Cardiac muscle cell (in vitro differentiated cells and primary cell): ENCODE data around the gene TRMT44. TPM values are rescaled to one million over a fixed set of nuclear protein-coding genes. Genes with fewer than 3 reads are reported as not detected.

Source experiments
- DNase-seq, 2 donors: peaks; one replicate each; pipeline versions ENCODE4 v3.0.0 to v3.0.0-alpha.2; 2010 to 2017; ENCODE audit warnings: low read depth in 1 of 2, low spot score in 1 of 2
- H3K27ac ChIP-seq: fragments of 200-600 bp; sonication (generic); 2 replicates; pipeline ENCODE4 v1.5.1; 2016
- H3K27me3 ChIP-seq: fragments of 200-600 bp; sonication (generic); 2 replicates; pipeline ENCODE4 v1.6.0; 2016; ENCODE audit warnings: control low read depth
- H3K36me3 ChIP-seq: fragments of 200-600 bp; sonication (generic); 2 replicates; pipeline ENCODE4 v1.5.1; 2016; ENCODE audit warnings: control low read depth
- H3K4me1 ChIP-seq: fragments of 200-600 bp; sonication (generic); 2 replicates; pipeline ENCODE4 v1.8.1; 2017; ENCODE audit warnings: low read depth, mild to moderate bottlenecking, mixed run types
- H3K4me3 ChIP-seq: fragments of 200-600 bp; sonication (generic); 2 replicates; pipeline ENCODE4 v1.5.1; 2016; ENCODE audit warnings: mild to moderate bottlenecking
- H3K9me3 ChIP-seq: fragments of 200-600 bp; sonication (generic); 2 replicates; pipeline ENCODE4 v1.5.1; 2017; ENCODE audit warnings: low read depth, mild to moderate bottlenecking, control low read depth
- CTCF ChIP-seq: IDR thresholded peaks from 2 replicates; pipeline ENCODE4 v1.5.1; 2012; ENCODE audit warnings: low read depth, mild to moderate bottlenecking, low read length
- polyA plus RNA-seq: library from polyadenylated mRNA; unstranded; fragments of >200 nt; fragmentation: Nextera tagmentation; extraction: Ambion mirVana; gene quantifications from 2 replicates; pipeline ENCODE4 v1.2.1, GENCODE V29; 2016
- total RNA-seq: library from RNA; depleted of rRNA; stranded (reverse); fragments of >200 nt; gene quantifications from 2 replicates; pipeline ENCODE4 v1.2.3, GENCODE V29; 2016

The TRMT44 gene
- total and polyA plus RNA-seq, 2 experiments from 2014 or later = 20.6 to 66.9 TPM

GRCh38 chr4:8393593-8394038 lies 47.0 kb upstream of the TRMT44 start:
- Histone ChIP-seq H3K9me3 (no peaks in the 10 kb centered on the region), H3K36me3 (peaks cover 12% of the 10 kb centered on the region), H3K4me1 (no peaks in the 10 kb centered on the region), H3K4me3 (no peak overlapping the region), H3K27me3 (no peaks in the 10 kb centered on the region), H3K27ac (no peak overlapping the region)
- peak in 1 of 2 donors; percentile 96 for DNase-seq
- TF ChIP-seq CTCF = peak; percentile 29

GRCh38 chr4:8394061-8394519 lies 46.5 kb upstream of the TRMT44 start:
- TF ChIP-seq CTCF = no peak
- Histone ChIP-seq H3K36me3 (peaks cover 7% of the 10 kb centered on the region), H3K27ac (no peak overlapping the region), H3K27me3 (no peaks in the 10 kb centered on the region), H3K9me3 (no peaks in the 10 kb centered on the region), H3K4me1 (no peaks in the 10 kb centered on the region), H3K4me3 (no peak overlapping the region)
- DNase-seq = peak in 1 of 2 donors; percentile 83

- no peak for TF ChIP-seq CTCF
- Histone ChIP-seq H3K27me3 (no peaks in the 10 kb centered on the region), H3K27ac (no peak overlapping the region), H3K4me1 (no peaks in the 10 kb centered on the region), H3K9me3 (no peaks in the 10 kb centered on the region), H3K36me3 (peaks cover 4% of the 10 kb centered on the region), H3K4me3 (no peak overlapping the region)
- DNase-seq = no peak
Measured at GRCh38 chr4:8394806-8395205, 45.8 kb upstream of the TRMT44 start.

- no peak for DNase-seq
- Histone ChIP-seq H3K4me1 (no peaks in the 10 kb centered on the region), H3K36me3 (peaks cover 4% of the 10 kb centered on the region), H3K27ac (no peak overlapping the region), H3K9me3 (no peaks in the 10 kb centered on the region), H3K4me3 (no peak overlapping the region), H3K27me3 (no peaks in the 10 kb centered on the region)
- no peak for TF ChIP-seq CTCF
Measured at GRCh38 chr4:8395504-8396296, 44.9 kb upstream of the TRMT44 start.

- Histone ChIP-seq H3K4me3 (no peak overlapping the region), H3K27me3 (no peaks in the 10 kb centered on the region), H3K27ac (no peak overlapping the region), H3K36me3 (peaks cover under 1% of the 10 kb centered on the region), H3K9me3 (no peaks in the 10 kb centered on the region), H3K4me1 (no peaks in the 10 kb centered on the region)
- TF ChIP-seq CTCF = no peak
- no peak for DNase-seq
Measured at GRCh38 chr4:8396762-8397406, 43.7 kb upstream of the TRMT44 start.
